NCI-H187 treated with DMSO at 0.1 percent for 48 hours (cell line): ENCODE data around the gene ZNF14.
A peak's percentile ranks its signal among the peaks of the same experiment; 100 is the strongest.
"Not testable (repeated sequence)": the region's sequence is repeated elsewhere in the genome, so short reads cannot be mapped to it uniquely, and the experiment has no call there.

ENCODE experiments used
- DNase-seq: peaks from one replicate; lab custom pipeline; 2025; lab: John Stamatoyannopoulos, UW

The ZNF14 gene

DNA sequence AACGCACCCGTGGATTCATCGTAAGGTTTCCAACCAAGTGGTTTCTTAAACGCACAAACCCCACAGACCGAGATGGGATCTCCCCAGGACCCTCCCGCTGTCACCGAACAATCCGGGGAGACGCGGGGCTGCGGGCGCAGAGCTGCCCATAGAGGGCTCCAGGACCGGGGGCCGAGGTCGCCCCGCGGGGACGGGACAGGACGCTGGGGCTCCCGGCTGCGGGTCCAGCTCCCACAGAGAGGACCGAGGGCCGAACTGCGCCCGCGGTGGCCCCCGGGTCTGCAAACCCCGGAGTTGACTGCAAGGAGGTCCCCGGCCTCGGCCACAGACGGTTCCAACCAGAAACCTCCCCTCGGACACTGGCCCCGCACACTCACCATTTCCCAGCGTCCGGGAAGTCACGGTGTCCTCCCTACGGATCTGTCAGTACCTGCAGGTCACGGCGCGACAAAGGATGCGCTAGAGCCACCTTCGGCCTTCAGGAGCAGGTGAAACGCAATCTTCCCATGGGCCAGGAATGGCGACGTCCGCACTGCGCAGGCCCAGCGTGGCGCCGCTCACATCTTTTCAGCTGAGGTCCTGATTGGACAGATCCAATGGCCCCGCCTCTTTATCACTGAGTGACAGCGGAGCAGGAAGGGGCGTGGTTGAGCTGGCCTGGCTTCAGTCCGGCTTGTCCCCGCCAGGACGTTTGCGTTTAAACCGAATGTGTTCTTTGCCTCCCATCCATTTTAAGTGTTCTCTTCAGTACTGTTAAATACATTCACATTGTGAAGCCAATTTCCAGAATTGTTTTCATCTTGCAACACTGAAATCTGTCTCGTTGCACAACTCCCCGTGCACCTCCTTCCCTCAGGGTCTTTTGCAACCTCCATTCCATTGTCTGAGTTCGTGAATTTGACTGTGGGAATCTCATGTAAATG is at the start of gene ZNF14:
TSS of gene ZNF14 (minus strand) at position 534 of the 923 bp plus-strand sequence. CDS start at position 380, 154 bp downstream.
- peak; percentile 59 for DNase-seq

DNA sequence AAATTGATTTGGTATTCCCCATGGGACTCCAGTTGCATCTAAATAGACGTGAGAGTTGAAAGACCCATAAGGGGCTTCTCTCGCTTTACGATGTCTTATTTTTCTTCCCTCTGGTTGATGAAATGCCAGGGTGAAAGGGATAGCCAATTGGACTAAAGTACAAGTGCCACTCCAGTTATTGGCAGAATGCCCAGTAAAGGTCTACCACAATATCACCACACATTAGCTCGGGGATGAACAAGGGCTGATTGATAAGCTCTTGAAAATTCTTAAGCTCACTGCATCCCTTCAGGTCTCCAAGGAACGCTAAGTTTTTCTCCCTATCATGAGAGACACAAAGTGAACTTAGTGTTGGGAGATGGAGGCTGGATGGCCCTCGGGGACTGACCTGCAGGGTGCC is 48.9 kb upstream of the ZNF14 start:
- peak; percentile 2 for DNase-seq

DNA sequence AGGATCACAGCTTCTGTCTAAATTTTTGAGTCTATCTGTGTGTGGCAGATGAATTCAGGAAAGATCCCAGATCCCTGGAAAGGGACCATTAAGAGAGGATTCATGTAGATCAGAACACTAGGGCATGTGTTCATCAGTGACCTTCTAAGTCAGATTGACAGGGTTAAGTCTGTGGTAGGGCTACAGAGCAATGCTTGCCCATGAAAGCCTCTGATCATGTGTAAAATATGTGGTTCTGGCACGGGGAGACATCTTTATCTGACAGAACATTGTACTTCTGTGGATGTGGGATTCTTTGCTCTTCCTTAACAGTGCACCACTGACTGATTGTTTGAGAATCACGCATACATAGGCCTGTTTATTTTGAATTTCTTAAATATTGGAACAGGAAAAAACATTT is 45.8 kb upstream of the ZNF14 start:
- DNase-seq: no peak

DNA sequence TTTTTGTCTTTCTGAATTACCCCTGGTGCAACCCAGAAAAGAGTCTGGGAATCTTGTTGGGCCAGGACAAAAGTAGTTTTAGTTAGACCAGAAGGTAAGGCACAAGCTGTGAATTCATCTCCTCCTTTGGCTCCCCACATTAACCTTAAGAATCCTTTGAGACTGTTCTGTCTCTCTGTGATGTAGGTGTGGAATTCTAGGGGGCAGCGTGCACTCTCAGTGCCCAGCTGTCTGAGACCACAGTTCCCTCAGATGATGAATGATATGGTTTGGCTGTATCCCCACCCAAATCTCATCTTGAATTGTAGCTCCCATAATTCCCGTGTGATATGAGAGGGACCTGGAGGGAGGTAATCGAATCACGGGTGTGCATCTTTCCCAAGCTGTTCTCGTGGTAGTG is 44.8 kb upstream of the ZNF14 start:
- no peak for DNase-seq

DNA sequence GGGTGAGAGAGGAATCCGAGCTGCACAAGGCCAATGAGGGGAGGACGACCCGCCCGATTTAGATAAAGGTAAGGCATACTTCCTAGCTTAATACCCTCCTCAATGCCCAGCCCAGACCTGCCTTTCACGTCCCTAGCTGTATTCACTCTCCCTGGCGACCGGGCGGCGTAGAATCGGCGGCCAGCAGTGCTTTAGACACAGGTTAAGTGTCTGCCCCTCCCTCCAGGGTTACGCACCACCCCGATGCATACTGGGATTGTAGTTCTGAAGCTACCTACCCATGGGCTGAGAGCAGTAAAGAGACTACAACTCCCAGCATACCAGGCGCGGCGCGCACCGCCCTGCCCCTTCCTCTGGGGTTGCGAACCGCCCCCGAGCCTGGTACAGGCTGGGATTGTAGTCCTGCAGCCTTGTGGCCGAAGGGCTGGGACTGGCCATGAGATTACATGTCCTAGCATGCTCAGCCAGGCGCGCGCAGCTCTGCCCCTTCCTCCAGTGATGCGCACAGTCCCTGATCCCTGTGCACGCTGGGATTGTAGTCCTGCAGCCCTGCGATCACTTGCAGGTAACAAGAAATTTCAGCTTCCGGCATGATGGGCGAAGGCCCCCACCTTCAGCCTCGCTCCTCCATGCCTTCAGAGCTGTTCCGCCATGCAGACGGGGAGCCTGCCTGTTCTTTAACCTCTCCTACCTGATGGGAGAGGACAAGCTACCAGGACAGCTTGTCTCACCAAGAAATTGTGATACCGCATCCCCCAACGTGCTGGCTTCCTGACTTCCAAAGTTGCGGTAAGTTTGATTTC is 43.5 kb upstream of the ZNF14 start:
- peak; percentile 66 for DNase-seq

DNA sequence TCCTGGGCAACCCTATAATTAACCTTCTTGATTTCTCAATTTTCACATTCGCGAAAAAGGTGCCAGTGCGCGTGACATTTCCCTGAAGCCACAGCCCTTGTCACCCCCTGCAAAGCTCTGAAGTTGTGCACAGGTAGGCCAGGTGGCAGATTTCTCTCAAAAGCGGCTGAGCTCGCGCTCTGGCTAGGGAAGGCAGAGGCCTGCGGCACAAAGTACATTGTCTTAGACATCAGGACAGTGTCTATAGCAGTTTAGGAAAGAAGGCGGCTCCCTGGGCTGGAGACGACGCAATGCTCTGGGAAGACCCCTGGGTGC is 42.9 kb upstream of the ZNF14 start:
- no peak for DNase-seq

GRCh38 chr19:19774354-19775033 is 41.6 kb upstream of the ZNF14 start:
- DNase-seq: no peak

DNA sequence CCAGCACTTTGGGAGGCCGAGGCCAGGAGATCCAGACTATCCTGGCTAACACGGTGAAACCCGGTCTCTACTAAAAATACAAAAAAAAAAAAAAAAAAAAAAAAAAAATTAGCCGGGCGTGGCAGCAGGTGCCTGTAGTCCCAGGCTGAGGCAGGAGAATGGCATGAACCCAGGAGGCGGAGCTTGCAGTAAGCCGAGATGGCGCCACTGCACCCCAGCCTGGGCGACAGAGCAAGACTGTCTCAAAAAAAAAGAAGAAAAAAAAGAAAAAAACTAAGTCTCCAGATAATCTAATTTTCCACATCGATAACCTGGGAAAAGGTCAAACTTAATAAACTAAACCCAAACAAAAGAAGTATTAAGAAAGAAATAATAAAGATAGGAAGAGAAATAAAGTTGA is 39.1 kb upstream of the ZNF14 start:
- DNase-seq: not testable (repeated sequence)

GRCh38 chr19:19769971-19770370 is 37.1 kb upstream of the ZNF14 start:
- DNase-seq: not testable (repeated sequence)

- DNase-seq: no peak
These were observed 25.3 kb upstream of the ZNF14 start for GRCh38 chr19:19758164-19758563.

- DNase-seq: no peak
These were observed 20.0 kb upstream of the ZNF14 start for GRCh38 chr19:19752760-19753403.

- DNase-seq: no peak
These were observed 18.9 kb upstream of the ZNF14 start for GRCh38 chr19:19751846-19752245.

DNA sequence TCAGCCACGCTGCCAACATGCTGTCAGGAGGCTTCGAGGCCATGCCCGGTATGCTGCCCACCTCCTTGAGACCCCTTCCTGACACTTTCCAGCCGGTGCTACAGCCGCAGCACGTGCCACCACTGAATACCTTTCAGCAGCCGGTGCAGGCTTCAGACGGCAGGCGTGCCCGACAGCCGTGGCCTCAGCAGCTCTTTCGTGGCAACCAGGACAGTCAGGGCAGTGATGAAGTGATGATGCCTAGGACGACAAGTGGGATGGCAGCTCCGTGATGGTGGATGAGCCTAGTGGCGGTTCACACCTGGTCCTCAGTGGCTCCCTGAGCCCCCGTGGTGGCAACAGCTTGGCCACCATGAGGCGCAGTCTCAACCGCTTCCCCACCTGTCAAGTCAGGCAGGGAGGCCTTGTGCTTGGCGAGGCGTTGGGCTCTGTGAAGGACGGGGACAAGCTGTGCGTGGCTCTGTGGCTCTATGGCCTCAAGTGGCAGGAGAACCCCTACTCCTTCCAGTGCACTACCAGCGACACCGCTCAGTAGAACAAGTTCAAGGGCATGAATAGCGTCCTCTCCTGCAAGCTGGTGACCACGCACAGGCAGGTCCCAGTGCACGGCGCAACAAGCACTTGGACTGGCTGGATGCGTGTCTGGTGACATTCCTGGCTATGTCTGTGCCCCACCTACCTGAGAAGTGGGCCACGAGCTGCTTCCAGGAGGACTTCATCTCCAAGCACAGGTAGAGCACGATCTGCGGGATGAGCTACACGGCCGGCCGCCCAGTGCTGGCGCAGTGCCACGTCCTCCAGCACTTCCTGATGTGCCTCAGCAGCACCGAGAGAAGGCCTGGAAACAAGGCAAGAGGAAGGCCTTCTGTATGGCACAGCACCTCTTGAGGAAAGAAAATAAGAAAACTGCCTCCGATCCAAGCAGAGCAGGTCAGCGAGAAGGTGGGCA is 18.2 kb upstream of the ZNF14 start:
- no peak for DNase-seq

DNA sequence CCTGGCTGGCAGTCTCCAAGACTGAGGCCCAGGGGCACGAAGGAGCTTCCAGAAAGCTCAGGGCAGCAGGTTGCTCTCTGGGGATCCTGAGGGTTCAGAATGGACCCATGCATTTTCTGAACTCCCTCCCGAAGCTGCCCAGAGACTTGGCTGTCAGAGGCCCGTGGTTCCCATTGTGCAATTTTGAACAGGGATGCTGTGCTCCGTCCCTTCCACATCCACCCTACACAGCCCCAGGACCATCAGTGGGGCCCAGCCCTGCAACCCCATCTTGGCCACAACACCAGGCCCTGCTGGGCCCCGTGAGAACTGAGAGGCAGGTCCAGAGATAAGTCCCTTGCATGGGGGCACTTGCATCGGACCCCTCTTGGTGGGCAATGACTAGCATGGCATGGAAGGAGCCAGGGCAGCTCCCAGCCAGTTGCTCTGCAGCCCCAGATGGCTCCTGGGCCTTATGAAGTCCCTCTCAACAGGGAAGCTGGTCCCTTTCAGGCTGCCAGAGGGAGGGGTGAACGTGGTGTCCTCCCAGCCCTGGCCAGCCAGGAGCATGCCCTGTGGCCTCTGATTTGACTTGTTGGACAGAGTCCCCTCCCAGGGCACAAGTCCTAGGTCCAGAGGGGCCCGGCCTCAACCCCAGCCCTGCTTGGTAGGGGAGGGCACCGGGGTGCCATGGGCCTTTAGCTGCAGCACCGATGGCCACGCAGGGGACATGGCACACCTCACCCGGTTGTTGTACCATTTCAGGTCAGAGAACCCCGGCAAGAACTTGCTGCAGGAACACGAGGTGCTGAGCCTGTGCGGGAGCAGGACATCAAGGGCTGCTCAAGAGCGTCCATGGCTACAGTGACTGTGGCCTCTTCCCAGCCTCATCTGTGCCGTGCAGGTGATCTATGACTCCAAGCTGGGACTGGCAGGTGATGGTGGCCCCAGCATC is 17.3 kb upstream of the ZNF14 start:
- DNase-seq: no peak

DNA sequence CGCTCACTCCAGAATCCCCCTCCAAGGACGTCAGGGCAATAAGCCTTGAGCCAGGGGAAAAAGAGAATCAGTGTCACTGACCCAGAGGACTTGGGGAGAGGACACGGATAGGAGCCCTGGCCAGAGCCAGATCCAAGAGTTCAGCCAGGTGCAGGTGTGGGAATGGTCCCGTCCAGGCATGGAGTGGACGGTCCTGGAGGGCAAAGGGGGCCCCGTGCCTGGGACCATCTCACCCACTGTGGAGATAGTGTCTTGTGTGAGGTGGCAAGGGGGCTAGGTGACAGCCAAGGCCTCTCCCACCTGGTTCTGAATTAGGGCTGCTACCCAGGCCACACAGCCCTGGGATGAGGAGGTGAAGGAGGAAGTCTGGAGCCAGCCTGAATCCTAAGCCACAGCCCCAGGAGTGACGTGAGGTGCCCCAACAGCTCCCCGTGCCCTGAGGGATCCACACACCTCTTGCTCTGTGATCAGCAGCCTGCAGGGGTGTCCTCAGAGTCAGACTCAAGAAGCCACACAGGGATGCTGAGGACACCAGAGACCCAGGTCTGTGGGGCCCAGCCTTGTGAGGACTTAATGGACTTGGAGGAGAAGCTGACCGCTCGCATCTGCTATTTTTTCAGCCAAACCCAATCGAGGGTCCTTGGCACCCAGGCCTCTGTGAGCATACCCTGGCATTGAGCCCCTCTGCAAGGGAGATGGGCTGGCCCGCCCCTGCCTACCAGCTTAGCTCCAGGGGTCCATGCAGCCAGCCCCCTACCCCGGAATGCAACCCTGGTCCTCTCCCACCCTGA is 16.4 kb upstream of the ZNF14 start:
- no peak for DNase-seq

DNA sequence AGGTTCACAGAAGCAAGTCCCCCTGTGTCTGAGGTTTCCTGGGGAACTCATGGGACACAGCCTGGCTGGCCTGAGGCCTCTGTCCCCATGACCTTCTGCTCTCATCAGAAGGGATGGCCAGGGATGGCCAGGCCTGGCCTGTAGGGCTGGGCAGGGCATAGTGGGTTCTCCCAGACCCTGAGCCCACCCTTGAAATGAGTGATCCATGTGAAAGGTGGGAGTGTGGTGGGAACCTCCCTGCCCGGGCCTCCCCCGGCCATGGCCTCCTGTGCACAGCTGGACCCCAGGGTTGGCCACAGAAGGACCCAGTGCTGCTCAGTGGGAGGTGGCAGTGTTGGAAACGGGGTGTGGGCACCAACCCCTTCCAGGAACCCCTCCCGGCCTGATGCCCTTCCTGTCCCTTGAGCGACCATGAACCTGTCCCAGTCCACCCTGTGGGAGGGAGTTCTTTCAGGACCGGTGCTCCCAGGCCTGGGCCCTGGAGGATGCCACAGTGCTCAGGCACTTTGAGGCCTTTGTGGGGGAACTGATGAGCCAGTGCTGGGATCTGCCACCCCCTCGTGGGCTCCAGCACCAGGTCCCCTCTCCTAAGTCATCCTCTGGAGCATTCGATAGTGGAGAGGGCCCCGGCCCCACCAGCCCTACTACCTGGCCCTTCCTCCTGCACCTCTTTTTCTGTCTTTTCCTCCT is 15.5 kb upstream of the ZNF14 start:
- DNase-seq: no peak

- DNase-seq: no peak
These were observed 14.7 kb upstream of the ZNF14 start for GRCh38 chr19:19747357-19748220.
